ENCODE results near the gene BAZ2B.

BAZ2B gene

GRCh38 chr2:159617100-159617499, 752 bp upstream of the BAZ2B start:
- TF ChIP-seq CTCF (IDR thresholded peaks at IDR 0.05; ENCODE audit: borderline replicate concordance, insufficient read depth, low read depth, low read length): no peak
- no peak overlapping the region for H3K4me3 ChIP-seq (ENCODE audit: low read depth, low read length)

- H3K4me3 ChIP-seq (ENCODE audit: low read depth, low read length): peak overlapping the region; percentile 56
- TF ChIP-seq CTCF (IDR thresholded peaks at IDR 0.05; ENCODE audit: borderline replicate concordance, insufficient read depth, low read depth, low read length): no peak
Observed at GRCh38 chr2:159615367-159616285, 722 bp downstream of the BAZ2B start.

GRCh38 chr2:159614534-159615366, 1.6 kb downstream of the BAZ2B start:
- peak overlapping the region; percentile 56 for H3K4me3 ChIP-seq (ENCODE audit: low read depth, low read length)
- TF ChIP-seq CTCF (IDR thresholded peaks at IDR 0.05; ENCODE audit: borderline replicate concordance, insufficient read depth, low read depth, low read length): no peak

GRCh38 chr2:159613651-159614285, 2.6 kb downstream of the BAZ2B start:
- H3K4me3 ChIP-seq (ENCODE audit: low read depth, low read length): peak overlapping the region; percentile 19
- TF ChIP-seq CTCF (IDR thresholded peaks at IDR 0.05; ENCODE audit: borderline replicate concordance, insufficient read depth, low read depth, low read length): no peak

- TF ChIP-seq CTCF (IDR thresholded peaks at IDR 0.05; ENCODE audit: borderline replicate concordance, insufficient read depth, low read depth, low read length): no peak
- no peak overlapping the region for H3K4me3 ChIP-seq (ENCODE audit: low read depth, low read length)
Observed at GRCh38 chr2:159613091-159613490, 3.3 kb downstream of the BAZ2B start.

- TF ChIP-seq CTCF (IDR thresholded peaks at IDR 0.05; ENCODE audit: borderline replicate concordance, insufficient read depth, low read depth, low read length): no peak
- H3K4me3 ChIP-seq (ENCODE audit: low read depth, low read length): no peak overlapping the region
Observed at GRCh38 chr2:159612255-159612901, 4.0 kb downstream of the BAZ2B start.
